ENCODE data around the gene ZNF518B. TPM values are rescaled to one million over a fixed set of nuclear protein-coding genes. Genes with fewer than 3 reads are reported as not detected.

The ZNF518B gene
- polyA plus RNA-seq, 1 donor from 2014 or later, result 38.2 TPM

Other genes with a start within 250 kb of the ZNF518B start
- gene CLNK, start 227.3 kb upstream of the ZNF518B start, polyA plus RNA-seq, result not detected in 2 replicates